GM18873 (cell line): Measurements from ENCODE around the gene TMPRSS9.

Experiments used
- ATAC-seq: cut with Tn5 transposase; IDR thresholded peaks from one replicate; pipeline ENCODE4 v1.9.1; 2021; ENCODE audit warnings: mild to moderate bottlenecking, moderate library complexity, moderate number of reproducible peaks; ENCODE audit not compliant: unreplicated experiment, low FRiP score

Gene TMPRSS9

GRCh38 chr19:2359992-2360685 is at the start of gene TMPRSS9:
TSS of gene TMPRSS9 (plus strand) at chr19:2360265. CDS start at chr19:2389786, 29,521 bp downstream.
- no peak for ATAC-seq

DNA sequence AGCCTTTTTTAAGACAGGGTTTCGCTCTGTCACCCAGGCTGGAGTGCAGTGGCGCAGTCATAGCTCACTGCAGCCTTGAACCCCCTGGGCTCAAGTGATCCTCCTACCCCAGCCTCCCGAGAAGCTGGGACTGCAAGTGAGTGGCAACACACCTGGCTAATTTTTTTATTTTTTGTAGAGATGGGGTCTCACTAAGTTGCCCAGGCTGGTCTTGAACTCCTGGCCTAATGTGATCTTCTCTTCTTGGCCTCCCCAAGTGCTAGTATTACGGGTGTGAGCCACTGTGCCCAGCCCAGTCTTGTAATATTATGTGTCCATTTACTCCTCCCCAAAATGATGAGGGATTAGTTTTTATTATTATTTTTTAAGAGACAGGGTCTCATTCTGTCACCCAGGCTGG is 49.0 kb upstream of the TMPRSS9 start:
- ATAC-seq = no peak

DNA sequence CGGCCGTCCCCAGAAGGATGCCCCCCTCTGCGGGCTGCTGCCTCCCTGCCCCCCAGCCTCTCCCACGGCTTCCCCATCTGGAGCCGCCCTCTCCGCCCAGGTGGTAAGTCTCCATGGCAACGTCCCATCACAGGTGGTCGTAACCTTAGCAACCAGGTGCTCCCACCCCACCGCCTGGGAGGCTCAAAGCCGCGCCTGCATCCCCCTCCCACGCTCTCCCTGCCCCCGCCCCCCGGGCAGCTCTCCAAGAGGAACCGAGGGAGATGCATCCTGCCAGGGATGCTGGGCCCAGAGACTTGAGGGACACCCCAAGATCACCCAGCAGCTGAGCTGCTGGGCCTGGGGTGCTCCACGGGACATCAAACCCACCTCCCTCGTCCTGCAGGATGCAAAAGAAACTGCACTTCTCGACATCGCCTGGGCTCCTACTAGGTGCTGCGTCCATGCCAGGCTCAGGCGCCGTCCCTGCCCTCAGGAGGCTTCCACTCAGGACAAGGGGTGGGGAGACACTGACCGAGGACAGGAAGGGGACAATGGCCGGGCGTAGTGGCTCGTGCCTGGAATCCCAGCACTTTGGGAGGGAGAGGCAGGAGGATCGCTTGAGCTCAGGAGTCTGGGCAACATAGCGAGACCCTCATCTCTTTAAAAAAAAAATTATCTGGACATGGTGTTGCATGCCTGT is 47.1 kb upstream of the TMPRSS9 start:
- no peak for ATAC-seq

- ATAC-seq = no peak
Measured at GRCh38 chr19:2315121-2315817, 44.8 kb upstream of the TMPRSS9 start.

GRCh38 chr19:2315818-2316353 is 44.2 kb upstream of the TMPRSS9 start:
- no peak for ATAC-seq

DNA sequence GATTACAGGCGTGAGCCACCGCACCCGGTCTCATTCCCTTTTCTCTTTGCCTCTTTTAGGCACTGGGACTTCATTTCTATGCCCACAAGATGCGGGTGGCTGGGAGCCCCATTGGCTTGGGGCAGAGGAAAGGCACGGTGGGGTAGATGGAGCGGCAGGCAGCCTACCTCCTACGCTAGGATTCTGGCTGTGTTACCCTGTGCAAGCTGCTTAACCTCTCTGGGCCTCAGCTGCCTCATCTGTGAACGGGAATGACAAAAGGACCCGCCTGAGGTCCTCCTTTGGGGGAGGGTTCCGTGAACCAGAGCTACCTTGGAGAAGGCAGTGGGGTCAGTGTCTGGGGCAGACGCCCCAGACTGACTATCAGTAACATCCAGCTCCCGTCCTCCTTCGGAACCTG is 42.8 kb upstream of the TMPRSS9 start:
- no peak for ATAC-seq

- no peak for ATAC-seq
Measured at GRCh38 chr19:2317756-2318155, 42.3 kb upstream of the TMPRSS9 start.

GRCh38 chr19:2318923-2319322 is 41.1 kb upstream of the TMPRSS9 start:
- ATAC-seq = no peak

- ATAC-seq = no peak
Measured at GRCh38 chr19:2319551-2319950, 40.5 kb upstream of the TMPRSS9 start.

- no peak for ATAC-seq
Measured at GRCh38 chr19:2320049-2320448, 40.0 kb upstream of the TMPRSS9 start.

- ATAC-seq = no peak
Measured at GRCh38 chr19:2320939-2321338, 39.1 kb upstream of the TMPRSS9 start.

GRCh38 chr19:2321565-2322283 is 38.3 kb upstream of the TMPRSS9 start:
- no peak for ATAC-seq

GRCh38 chr19:2323707-2324106 is 36.4 kb upstream of the TMPRSS9 start:
- no peak for ATAC-seq

GRCh38 chr19:2324220-2324948 is 35.7 kb upstream of the TMPRSS9 start:
- no peak for ATAC-seq

DNA sequence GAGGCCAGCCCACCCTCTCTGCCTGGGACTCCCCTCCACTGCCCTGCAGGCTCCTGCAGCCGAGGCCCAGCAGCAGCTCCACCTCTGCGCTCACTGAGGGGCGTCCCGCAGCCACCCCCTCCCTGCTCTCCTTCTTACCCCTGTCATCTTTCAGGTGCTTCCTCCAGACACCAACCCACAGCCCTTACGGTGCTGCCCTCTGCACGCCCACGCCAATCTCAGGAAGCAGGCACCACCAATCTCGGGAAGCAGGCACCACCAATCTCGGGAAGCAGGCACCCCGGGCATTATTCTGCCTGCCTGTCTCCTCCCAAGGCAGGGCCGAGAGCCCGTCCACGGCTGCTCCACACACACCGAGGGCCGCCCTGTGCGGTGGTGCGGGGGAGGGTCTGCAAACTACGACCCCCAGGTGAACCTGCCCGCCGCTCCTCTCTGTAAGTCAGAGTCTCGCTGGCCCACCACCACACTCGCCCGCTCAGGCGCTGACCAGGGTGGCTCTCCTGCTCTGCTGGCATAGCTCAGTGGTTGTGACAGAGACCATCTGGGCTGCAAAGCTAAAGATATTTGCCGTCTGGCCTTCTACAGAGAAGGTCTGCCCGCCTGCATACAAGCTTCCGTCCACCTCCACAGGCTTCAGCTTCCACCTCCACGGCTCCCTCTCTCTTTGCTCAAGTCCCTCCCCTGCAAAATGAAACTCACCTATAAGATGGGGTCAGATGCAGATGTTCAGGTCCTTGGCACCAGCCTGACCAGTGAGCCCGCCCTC is 34.6 kb upstream of the TMPRSS9 start:
- no peak for ATAC-seq

DNA sequence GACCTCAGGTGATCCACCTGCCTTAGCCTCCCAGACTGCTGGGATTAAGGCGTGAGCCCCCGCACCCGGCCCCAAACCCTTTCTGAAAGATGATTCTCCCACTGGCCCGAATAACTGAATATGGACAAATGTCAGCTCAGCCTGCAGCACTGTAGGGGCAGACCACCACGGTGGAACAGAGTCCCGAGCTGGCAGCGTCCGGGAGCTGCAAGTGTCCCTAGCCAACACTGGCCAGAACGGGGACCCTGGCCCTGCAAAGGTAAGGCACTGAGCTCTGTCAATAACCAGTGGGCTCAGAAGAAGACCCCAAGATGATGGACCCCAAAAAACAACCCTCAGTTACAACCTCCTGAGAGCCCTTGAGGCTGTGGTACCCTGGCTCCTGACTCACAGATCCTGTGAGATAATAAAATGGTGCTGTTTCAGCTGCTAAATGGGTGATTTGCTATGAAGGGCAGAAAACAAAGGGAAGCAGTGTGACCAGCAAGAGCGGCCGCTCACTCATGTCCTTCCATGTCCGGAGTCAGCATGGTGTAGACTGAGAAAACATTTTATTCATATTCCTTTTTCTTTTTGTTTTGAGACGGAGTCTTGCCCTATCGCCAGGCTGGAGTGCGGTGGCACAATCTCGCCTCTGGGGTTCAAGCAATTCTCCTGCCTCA is 33.2 kb upstream of the TMPRSS9 start:
- ATAC-seq = no peak

- peak; percentile 11 for ATAC-seq
Measured at GRCh38 chr19:2327773-2328400, 32.2 kb upstream of the TMPRSS9 start.

- peak; percentile 41 for ATAC-seq
Measured at GRCh38 chr19:2328401-2329148, 31.5 kb upstream of the TMPRSS9 start, which contains the start of the genes LSM7 and SPPL2B. TSS of gene LSM7 (minus strand) at chr19:2328586. CDS start at chr19:2328566, 20 bp downstream. TSS of gene SPPL2B (plus strand) at chr19:2328684. CDS start at chr19:2328710, 26 bp downstream.
